ENCODE data around the gene RCBTB1. TPM values are rescaled to one million over a fixed set of nuclear protein-coding genes. Genes with fewer than 3 reads are reported as not detected.

Gene RCBTB1
- total and polyA plus RNA-seq, 4 donors = 10.3 to 21.6 (median 12.6) TPM

DNA sequence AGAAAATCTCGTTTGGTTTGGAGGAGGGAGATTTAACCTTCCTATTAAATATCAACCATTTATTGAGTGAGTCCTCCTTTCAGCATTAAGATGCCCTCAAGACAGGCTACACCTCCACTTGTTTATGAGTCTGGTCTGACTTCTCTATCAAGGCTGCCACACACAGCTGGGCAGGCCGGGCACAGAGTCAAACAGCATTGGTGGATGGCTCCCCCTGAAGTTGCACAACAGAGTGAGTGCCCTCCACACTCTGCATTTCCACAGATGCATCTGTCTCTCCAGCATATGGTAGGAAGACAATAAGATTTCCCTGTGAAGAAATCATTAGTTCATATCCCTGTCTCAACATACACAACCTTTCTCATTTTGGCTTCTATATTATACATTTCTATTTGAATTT, 58.2 kb downstream of the RCBTB1 start:
- H3K36me3 ChIP-seq (ENCODE audit: control insufficient read depth in 1 of 2, insufficient read depth in 2 of 2, low read length in 1 of 2) = peaks cover 0 to 7% of the 10 kb centered on the region in 2 donors
- H3K27me3 ChIP-seq (ENCODE audit: control insufficient read depth in 1 of 2, insufficient read depth in 2 of 2, low read length in 1 of 2) = no peaks in the 10 kb centered on the region
- no peak for DNase-seq
- 64 to 71% methylated on average over 2 of the region's 2 CpGs for WGBS, 2 donors
- intact Hi-C loops (cut with DNase I) = no loop called here
- no peaks in the 10 kb centered on the region for H3K4me1 ChIP-seq (ENCODE audit: control insufficient read depth in 1 of 2, insufficient read depth in 2 of 2, low read length in 2 of 2)
- no peak overlapping the region for H3K4me3 ChIP-seq (ENCODE audit: low read length in 2 of 2)
- no peak overlapping the region for H3K27ac ChIP-seq (ENCODE audit: low read depth in 1 of 2, low read length in 2 of 2)
- no peak for ATAC-seq (ENCODE audit: low FRiP score)
- H3K9me3 ChIP-seq (ENCODE audit: control insufficient read depth, low read length) = no peaks in the 10 kb centered on the region

DNA sequence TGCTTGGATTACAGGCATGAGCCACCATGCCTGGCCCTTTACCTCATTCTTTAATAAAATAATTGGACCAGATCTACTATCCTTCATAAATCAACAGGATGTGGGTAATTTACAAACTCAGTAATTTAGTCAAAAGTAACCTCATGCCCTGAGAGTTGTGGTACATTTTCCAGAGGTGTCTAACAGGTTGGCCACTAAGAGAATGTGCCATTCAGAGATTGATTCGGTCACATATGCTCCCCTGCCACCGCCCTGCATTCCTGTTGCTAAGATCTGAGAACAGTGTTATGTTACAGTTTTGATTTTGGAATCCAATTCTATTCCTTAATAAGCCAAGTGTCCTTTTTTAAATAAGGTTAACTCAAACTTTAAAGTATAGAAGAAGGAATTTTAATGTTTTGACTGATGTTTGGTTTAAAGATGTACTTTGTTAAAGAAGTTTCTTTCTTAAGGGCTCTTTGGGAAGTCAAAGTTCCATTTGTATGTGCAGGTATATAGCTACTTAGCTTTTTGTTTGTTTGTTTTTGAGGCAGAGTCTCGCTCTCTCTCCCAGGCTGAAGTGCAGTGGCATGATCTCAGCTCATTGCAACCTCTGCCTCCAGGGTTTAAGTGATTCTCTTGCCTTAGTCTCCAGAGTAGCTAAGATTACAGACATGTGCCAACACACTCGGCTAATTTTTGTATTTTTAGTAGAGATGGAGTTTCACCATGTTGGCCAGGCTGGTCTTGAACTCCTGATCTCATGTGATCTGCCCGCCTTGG, 60.4 kb downstream of the RCBTB1 start:
- Histone ChIP-seq H3K4me1 (ENCODE audit: control insufficient read depth in 1 of 2, insufficient read depth in 2 of 2, low read length in 2 of 2) (no peaks in the 10 kb centered on the region), H3K27me3 (ENCODE audit: control insufficient read depth in 1 of 2, insufficient read depth in 2 of 2, low read length in 1 of 2) (no peaks in the 10 kb centered on the region), H3K4me3 (ENCODE audit: low read length in 2 of 2) (no peak overlapping the region), H3K27ac (ENCODE audit: low read depth in 1 of 2, low read length in 2 of 2) (no peak overlapping the region), H3K9me3 (ENCODE audit: control insufficient read depth, low read length) (no peaks in the 10 kb centered on the region), H3K36me3 (ENCODE audit: control insufficient read depth in 1 of 2, insufficient read depth in 2 of 2, low read length in 1 of 2) (peaks cover 0 to 7% of the 10 kb centered on the region in 2 donors)
- ATAC-seq (ENCODE audit: low FRiP score) (no peak), DNase-seq (no peak)
- intact Hi-C loops (cut with DNase I) = no loop called here
- 89 to 91% methylated on average over 5 of the region's 5 CpGs for WGBS, 2 donors

DNA sequence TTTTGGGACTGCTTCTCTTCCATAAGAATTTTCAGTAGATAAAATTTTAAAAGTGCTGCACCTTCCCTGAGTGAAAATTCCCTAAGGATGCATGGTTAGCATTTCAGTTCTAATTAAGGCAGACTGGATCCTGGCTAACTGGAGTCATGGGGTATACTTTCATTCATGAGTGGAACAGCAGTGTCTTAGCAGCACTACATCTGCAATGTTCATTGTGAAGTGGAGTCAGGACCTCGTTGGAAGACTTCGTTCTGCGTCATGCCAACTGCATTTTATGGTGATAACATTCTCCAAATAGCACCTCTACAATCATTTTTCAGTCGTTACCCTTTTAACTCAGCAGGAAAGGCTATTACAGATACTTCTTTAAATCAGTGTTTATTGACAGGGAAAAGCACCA, 64.1 kb downstream of the RCBTB1 start:
- H3K4me1 ChIP-seq (ENCODE audit: control insufficient read depth in 1 of 2, insufficient read depth in 2 of 2, low read length in 2 of 2) = no peaks in the 10 kb centered on the region
- H3K9me3 ChIP-seq (ENCODE audit: control insufficient read depth, low read length) = no peaks in the 10 kb centered on the region
- ATAC-seq (ENCODE audit: low FRiP score) (no peak), DNase-seq (no peak)
- peaks cover 0 to 7% of the 10 kb centered on the region in 2 donors for H3K36me3 ChIP-seq (ENCODE audit: control insufficient read depth in 1 of 2, insufficient read depth in 2 of 2, low read length in 1 of 2)
- WGBS, 2 donors = 45 to 60% methylated on average over 4 of the region's 4 CpGs
- H3K27ac ChIP-seq (ENCODE audit: low read depth in 1 of 2, low read length in 2 of 2) = no peak overlapping the region
- H3K4me3 ChIP-seq (ENCODE audit: low read length in 2 of 2) = no peak overlapping the region
- no peaks in the 10 kb centered on the region for H3K27me3 ChIP-seq (ENCODE audit: control insufficient read depth in 1 of 2, insufficient read depth in 2 of 2, low read length in 1 of 2)
- intact Hi-C loops (cut with DNase I) = no loop called here

DNA sequence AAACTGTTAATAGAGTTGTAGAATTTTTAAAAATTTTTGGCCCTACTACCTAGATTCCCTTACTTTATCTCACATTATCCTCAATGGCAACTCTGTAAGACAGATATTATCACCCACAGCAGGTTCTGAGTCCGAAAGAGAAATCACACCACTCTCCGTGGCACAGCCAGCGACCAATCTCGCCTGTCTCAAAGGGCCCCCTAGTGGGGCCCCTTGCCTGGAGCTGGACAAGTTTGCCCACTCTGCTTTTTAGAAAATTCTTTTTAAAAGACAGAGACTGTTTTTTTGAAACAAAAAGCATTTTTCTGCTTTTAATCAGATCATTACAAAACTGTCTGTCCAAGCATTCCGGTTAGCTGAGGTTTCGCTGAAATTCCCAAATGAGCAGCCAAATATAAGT, 67.9 kb downstream of the RCBTB1 start:
- H3K27me3 ChIP-seq (ENCODE audit: control insufficient read depth in 1 of 2, insufficient read depth in 2 of 2, low read length in 1 of 2) = no peaks in the 10 kb centered on the region
- H3K9me3 ChIP-seq (ENCODE audit: control insufficient read depth, low read length) = no peaks in the 10 kb centered on the region
- no peak overlapping the region for H3K27ac ChIP-seq (ENCODE audit: low read depth in 1 of 2, low read length in 2 of 2)
- peaks cover 0 to 11% of the 10 kb centered on the region in 2 donors for H3K36me3 ChIP-seq (ENCODE audit: control insufficient read depth in 1 of 2, insufficient read depth in 2 of 2, low read length in 1 of 2)
- DNase-seq (no peak), ATAC-seq (ENCODE audit: low FRiP score) (no peak)
- no peak overlapping the region for H3K4me3 ChIP-seq (ENCODE audit: low read length in 2 of 2)
- intact Hi-C loops (cut with DNase I) = no loop called here
- H3K4me1 ChIP-seq (ENCODE audit: control insufficient read depth in 1 of 2, insufficient read depth in 2 of 2, low read length in 2 of 2) = no peaks in the 10 kb centered on the region
- 86% methylated on average over 6 of the region's 6 CpGs for WGBS, 2 donors

DNA sequence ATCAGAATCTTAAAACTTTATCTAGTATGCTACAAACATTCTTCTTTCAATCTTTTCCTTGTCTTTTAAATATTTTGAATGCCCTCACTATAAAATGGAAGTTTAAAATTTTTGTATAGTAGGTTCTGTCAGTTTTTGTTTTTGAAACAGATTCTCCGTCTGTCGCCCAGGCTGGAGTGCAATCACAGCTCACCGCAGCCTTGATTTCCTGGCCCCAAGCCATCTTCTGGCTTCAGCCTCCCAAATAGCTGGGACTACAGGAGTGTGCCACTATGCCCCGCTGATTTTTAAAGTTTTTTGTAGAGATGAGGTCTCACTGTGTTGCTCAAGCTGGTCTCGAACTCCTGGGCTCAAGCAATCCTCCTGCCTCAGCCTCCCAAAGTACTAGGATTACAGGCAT, 68.9 kb downstream of the RCBTB1 start:
- Histone ChIP-seq H3K4me1 (ENCODE audit: control insufficient read depth in 1 of 2, insufficient read depth in 2 of 2, low read length in 2 of 2) (no peaks in the 10 kb centered on the region), H3K4me3 (ENCODE audit: low read length in 2 of 2) (no peak overlapping the region), H3K27me3 (ENCODE audit: control insufficient read depth in 1 of 2, insufficient read depth in 2 of 2, low read length in 1 of 2) (no peaks in the 10 kb centered on the region), H3K36me3 (ENCODE audit: control insufficient read depth in 1 of 2, insufficient read depth in 2 of 2, low read length in 1 of 2) (peaks cover 0 to 11% of the 10 kb centered on the region in 2 donors), H3K9me3 (ENCODE audit: control insufficient read depth, low read length) (no peaks in the 10 kb centered on the region), H3K27ac (ENCODE audit: low read depth in 1 of 2, low read length in 2 of 2) (no peak overlapping the region)
- no peak for DNase-seq
- 21 to 36% methylated on average over 5 of the region's 5 CpGs for WGBS, 2 donors
- ATAC-seq (ENCODE audit: low FRiP score) = no peak
- intact Hi-C loops (cut with DNase I) = no loop called here

DNA sequence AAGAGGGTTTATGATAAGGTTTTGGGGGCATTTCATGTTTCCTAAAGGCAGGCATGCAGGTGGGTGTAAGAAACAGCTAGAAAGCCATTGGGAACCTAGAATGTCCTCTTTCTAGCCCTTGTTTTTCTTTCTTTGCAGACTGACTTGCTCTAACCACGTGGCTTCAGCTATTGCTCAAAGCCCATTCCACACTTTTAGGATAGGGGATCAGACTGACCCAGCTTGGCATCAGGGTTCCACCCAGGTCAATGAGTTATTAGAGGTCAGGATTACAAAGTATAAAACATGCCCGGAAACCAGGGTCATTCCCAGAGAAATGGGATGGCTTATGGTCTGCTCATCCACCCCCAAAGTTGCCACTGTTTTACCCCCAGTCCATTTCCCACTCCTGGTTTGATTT, 72.8 kb downstream of the RCBTB1 start:
- no peaks in the 10 kb centered on the region for H3K4me1 ChIP-seq (ENCODE audit: control insufficient read depth in 1 of 2, insufficient read depth in 2 of 2, low read length in 2 of 2)
- no peaks in the 10 kb centered on the region for H3K9me3 ChIP-seq (ENCODE audit: control insufficient read depth, low read length)
- intact Hi-C loops (cut with DNase I) = no loop called here
- no peak overlapping the region for H3K27ac ChIP-seq (ENCODE audit: low read depth in 1 of 2, low read length in 2 of 2)
- ATAC-seq (ENCODE audit: low FRiP score) = no peak
- H3K4me3 ChIP-seq (ENCODE audit: low read length in 2 of 2) = no peak overlapping the region
- H3K36me3 ChIP-seq (ENCODE audit: control insufficient read depth in 1 of 2, insufficient read depth in 2 of 2, low read length in 1 of 2) = peaks cover 0 to 11% of the 10 kb centered on the region in 2 donors
- DNase-seq = no peak
- 86 to 92% methylated on average over 2 of the region's 2 CpGs for WGBS, 2 donors
- no peaks in the 10 kb centered on the region for H3K27me3 ChIP-seq (ENCODE audit: control insufficient read depth in 1 of 2, insufficient read depth in 2 of 2, low read length in 1 of 2)

DNA sequence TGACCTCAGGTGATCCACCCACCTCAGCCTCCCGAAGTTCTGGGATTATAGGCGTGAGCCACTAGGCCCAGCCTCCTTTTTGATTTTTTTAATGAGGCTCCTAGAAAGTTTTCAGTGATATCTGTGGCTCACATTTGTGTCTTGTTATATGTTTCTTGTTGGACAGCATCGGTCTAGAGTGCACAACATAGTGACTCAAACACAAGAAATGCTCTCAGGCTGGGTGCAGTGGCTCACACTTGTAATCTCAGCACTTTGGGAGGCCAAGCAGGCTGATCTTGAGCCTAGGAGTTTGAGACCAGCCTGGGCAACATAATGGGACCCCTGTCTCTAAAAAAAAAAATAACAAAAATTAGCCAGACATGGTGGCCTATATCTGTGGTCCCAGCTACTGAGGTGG, 81.4 kb downstream of the RCBTB1 start:
- no peaks in the 10 kb centered on the region for H3K36me3 ChIP-seq (ENCODE audit: control insufficient read depth in 1 of 2, insufficient read depth in 2 of 2, low read length in 1 of 2)
- H3K27me3 ChIP-seq (ENCODE audit: control insufficient read depth in 1 of 2, insufficient read depth in 2 of 2, low read length in 1 of 2) = no peaks in the 10 kb centered on the region
- no peaks in the 10 kb centered on the region for H3K4me1 ChIP-seq (ENCODE audit: control insufficient read depth in 1 of 2, insufficient read depth in 2 of 2, low read length in 2 of 2)
- 92 to 96% methylated on average over 3 of the region's 3 CpGs for WGBS, 2 donors
- DNase-seq (no peak), ATAC-seq (ENCODE audit: low FRiP score) (no peak)
- H3K27ac ChIP-seq (ENCODE audit: low read depth in 1 of 2, low read length in 2 of 2) = no peak overlapping the region
- no peaks in the 10 kb centered on the region for H3K9me3 ChIP-seq (ENCODE audit: control insufficient read depth, low read length)
- intact Hi-C loops (cut with DNase I) = no loop called here
- no peak overlapping the region for H3K4me3 ChIP-seq (ENCODE audit: low read length in 2 of 2)

DNA sequence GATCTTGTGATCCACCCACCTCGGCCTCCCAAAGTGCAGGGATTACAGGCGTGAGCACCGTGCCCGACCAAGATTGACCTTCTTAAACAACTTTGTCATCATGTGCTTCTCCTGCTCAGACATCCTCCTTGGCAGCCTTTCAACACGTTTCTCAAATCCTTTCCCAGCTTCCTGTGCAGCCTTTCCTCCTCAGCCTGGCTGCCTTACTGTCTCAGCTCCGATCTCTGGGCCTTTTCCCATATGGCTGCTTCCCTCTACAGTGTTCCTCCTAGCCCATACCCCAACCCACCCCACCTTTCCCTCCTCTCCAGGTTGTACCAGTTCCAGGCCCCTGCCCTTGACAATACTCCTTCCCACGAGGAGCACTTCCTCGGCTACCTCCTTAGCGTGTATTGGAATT, 82.4 kb downstream of the RCBTB1 start:
- ATAC-seq (ENCODE audit: low FRiP score) (no peak), DNase-seq (no peak)
- H3K27me3 ChIP-seq (ENCODE audit: control insufficient read depth in 1 of 2, insufficient read depth in 2 of 2, low read length in 1 of 2) = no peaks in the 10 kb centered on the region
- H3K27ac ChIP-seq (ENCODE audit: low read depth in 1 of 2, low read length in 2 of 2) = no peak overlapping the region
- intact Hi-C loops (cut with DNase I) = no loop called here
- WGBS, 2 donors = 74 to 82% methylated on average over 9 of the region's 9 CpGs
- no peaks in the 10 kb centered on the region for H3K9me3 ChIP-seq (ENCODE audit: control insufficient read depth, low read length)
- no peak overlapping the region for H3K4me3 ChIP-seq (ENCODE audit: low read length in 2 of 2)
- no peaks in the 10 kb centered on the region for H3K4me1 ChIP-seq (ENCODE audit: control insufficient read depth in 1 of 2, insufficient read depth in 2 of 2, low read length in 2 of 2)
- H3K36me3 ChIP-seq (ENCODE audit: control insufficient read depth in 1 of 2, insufficient read depth in 2 of 2, low read length in 1 of 2) = no peaks in the 10 kb centered on the region

DNA sequence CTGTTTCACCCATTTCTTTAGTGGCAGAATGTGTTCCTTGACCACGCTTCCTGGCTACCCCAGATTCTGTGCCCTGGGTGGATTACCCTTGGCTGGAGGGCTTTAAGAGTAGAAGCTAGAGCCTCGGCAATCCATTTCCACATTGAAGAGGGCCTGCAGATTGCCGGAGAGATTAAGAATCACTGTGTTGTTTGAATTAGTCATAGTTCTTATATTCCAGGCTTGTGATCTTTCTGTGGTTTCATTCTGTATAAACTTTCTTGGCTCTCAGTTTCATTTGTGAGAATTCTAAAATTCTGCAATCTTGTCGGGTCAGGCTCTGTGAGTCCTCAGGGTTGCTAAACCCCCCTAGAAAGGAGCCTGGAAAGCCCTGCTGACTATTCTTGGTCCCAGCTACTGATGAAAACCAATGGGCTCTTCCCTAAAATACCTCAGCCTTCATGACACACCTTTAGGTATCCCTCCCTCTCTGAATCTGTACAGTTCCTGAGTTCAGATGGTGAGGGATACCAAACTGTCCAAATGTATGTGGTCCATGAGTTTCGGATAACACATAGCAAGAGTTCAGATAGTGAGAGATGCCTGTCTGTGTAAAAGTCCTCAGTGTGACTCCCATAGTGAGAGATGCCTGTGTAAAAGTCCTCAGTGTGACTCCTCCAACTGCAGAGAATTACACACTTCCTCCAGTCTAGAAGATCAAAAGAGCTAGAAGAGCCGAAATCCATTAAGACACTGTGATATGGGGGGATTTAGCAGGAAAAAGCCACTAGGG, 85.3 kb downstream of the RCBTB1 start:
- no peak overlapping the region for H3K4me3 ChIP-seq (ENCODE audit: low read length in 2 of 2)
- no peaks in the 10 kb centered on the region for H3K27me3 ChIP-seq (ENCODE audit: control insufficient read depth in 1 of 2, insufficient read depth in 2 of 2, low read length in 1 of 2)
- peak overlapping the region in 1 of 2 donors; percentile 67 for H3K27ac ChIP-seq (ENCODE audit: low read depth in 1 of 2, low read length in 2 of 2)
- DNase-seq = no peak
- H3K36me3 ChIP-seq (ENCODE audit: control insufficient read depth in 1 of 2, insufficient read depth in 2 of 2, low read length in 1 of 2) = no peaks in the 10 kb centered on the region
- no peak for ATAC-seq (ENCODE audit: low FRiP score)
- 37 to 50% methylated on average over 6 of the region's 6 CpGs for WGBS, 2 donors
- no peaks in the 10 kb centered on the region for H3K4me1 ChIP-seq (ENCODE audit: control insufficient read depth in 1 of 2, insufficient read depth in 2 of 2, low read length in 2 of 2)
- intact Hi-C loops (cut with DNase I) = loop anchor here in 1 of 2 donors (5.0 kb wide), 2 partner anchors 53 to 107 kb away; no protein-coding TSS in a partner anchor
- no peaks in the 10 kb centered on the region for H3K9me3 ChIP-seq (ENCODE audit: control insufficient read depth, low read length)

Measured in aorta (tissue), 5 donors.